ENCODE results near the gene CFAP20. TPM values are rescaled to one million over a fixed set of nuclear protein-coding genes. Genes with fewer than 3 reads are reported as not detected.
"Not testable (repeated sequence)": the region's sequence is repeated elsewhere in the genome, so short reads cannot be mapped to it uniquely, and the experiment has no call there.

CFAP20 gene
- polyA plus RNA-seq, 3 donors: 17.3 to 24.0 (median 18.8) TPM

DNA sequence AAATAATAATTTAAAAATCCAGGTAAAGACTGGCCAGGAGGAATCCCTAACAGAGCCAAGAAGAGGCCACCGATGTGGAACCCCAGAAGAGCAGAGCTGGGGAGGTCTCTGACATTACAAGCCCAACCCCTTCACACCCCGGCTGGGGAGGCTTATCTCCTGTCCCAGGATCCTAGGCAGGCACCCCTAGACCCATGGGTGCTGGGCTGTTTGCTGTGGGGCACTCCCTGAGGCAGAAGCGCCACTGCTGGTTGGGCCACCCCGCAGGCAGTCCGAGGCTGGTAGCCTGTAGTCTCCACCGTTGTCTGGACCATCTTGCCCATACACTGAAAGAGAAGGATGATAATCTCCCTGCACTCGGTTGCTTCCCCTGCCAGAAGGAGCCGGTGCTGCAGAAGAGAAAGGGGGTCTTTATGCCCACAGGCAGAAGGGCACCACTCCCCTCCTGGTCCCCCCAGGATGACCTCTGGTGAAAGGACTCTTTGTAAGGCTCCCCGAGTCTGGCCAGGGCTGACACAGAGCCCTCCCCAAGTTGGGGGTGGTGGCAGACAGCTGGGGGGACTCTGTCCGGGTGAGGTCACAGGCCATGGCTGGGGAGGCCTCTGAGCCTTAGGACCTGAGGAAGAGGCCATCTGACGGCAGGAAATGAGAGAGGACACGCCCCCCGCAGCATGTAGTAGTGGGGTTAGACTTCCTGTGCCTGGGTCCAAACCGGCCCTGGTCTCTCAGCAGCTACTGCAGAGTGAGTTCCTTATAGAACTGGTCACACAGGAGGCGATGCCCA is 34.2 kb downstream of the CFAP20 start:
- no peak overlapping the region for H3K4me2 ChIP-seq (replicated peaks; ENCODE audit: extremely low read depth, low read length, poor library complexity, severe bottlenecking)
- TF ChIP-seq, protein P1, sequence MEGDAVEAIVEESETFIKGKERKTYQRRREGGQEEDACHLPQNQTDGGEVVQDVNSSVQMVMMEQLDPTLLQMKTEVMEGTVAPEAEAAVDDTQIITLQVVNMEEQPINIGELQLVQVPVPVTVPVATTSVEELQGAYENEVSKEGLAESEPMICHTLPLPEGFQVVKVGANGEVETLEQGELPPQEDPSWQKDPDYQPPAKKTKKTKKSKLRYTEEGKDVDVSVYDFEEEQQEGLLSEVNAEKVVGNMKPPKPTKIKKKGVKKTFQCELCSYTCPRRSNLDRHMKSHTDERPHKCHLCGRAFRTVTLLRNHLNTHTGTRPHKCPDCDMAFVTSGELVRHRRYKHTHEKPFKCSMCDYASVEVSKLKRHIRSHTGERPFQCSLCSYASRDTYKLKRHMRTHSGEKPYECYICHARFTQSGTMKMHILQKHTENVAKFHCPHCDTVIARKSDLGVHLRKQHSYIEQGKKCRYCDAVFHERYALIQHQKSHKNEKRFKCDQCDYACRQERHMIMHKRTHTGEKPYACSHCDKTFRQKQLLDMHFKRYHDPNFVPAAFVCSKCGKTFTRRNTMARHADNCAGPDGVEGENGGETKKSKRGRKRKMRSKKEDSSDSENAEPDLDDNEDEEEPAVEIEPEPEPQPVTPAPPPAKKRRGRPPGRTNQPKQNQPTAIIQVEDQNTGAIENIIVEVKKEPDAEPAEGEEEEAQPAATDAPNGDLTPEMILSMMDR (IDR thresholded peaks at IDR 0.05): no peak
- H3K9me3 Mint-ChIP-seq: peaks cover 0 to 2% (median 0%) of the 10 kb centered on the region in 7 donors
- WGBS (ENCODE audit: insufficient coverage): 100% methylated on average over 3 of the region's 15 CpGs
- intact Hi-C loops (cut with micrococcal nuclease): loop anchor here in 1 of 2 donors (10.0 kb wide), 1 partner anchor 60 kb away; no protein-coding TSS in a partner anchor
- no peak overlapping the region for H2AFZ ChIP-seq (ENCODE audit: insufficient read depth, low read depth, low read length, poor library complexity, severe bottlenecking)
- no peak overlapping the region for H3K27ac ChIP-seq (ENCODE audit: low read depth in 1 of 2, low read length in 2 of 2)
- DNase-seq: no peak
- no peaks in the 10 kb centered on the region for H3K4me1 ChIP-seq (ENCODE audit: control insufficient read depth in 1 of 2, insufficient read depth in 2 of 2, low read length in 2 of 2)
- H3K9ac ChIP-seq (ENCODE audit: insufficient read depth, low read length, poor library complexity, severe bottlenecking): no peak overlapping the region
- H3K4me3 ChIP-seq (replicated peaks in 1 of 3; ENCODE audit: low read depth in 2 of 3, low read length in 3 of 3): no peak overlapping the region
- no peaks in the 10 kb centered on the region for H3K9me3 ChIP-seq (replicated peaks in 1 of 2; ENCODE audit: control insufficient read depth in 1 of 2, insufficient read depth in 1 of 2, low read length in 2 of 2)
- H3K36me3 ChIP-seq (replicated peaks in 1 of 2; ENCODE audit: control insufficient read depth in 1 of 2, insufficient read depth in 2 of 2, low read length in 2 of 2): no peaks in the 10 kb centered on the region
- H3K27me3 Mint-ChIP-seq (ENCODE audit: low read depth in 3 of 3): peaks cover 0 to 7% (median 3%) of the 10 kb centered on the region in 3 donors
- H3K79me2 ChIP-seq (ENCODE audit: insufficient read depth, low read length): no peaks in the 10 kb centered on the region
- H3K27me3 ChIP-seq (ENCODE audit: control insufficient read depth in 2 of 2, insufficient read depth in 2 of 2, low read length in 2 of 2): no peaks in the 10 kb centered on the region
- H3K4me1 Mint-ChIP-seq: peaks cover 8% of the 10 kb centered on the region
- H3K27ac Mint-ChIP-seq: peak overlapping the region in 1 of 7 donors; percentile 70
- H3K4me3 Mint-ChIP-seq: no peak overlapping the region
- no peaks in the 10 kb centered on the region for H4K20me1 ChIP-seq (ENCODE audit: insufficient read depth, low read length)
- no peaks in the 10 kb centered on the region for H3K36me3 Mint-ChIP-seq

DNA sequence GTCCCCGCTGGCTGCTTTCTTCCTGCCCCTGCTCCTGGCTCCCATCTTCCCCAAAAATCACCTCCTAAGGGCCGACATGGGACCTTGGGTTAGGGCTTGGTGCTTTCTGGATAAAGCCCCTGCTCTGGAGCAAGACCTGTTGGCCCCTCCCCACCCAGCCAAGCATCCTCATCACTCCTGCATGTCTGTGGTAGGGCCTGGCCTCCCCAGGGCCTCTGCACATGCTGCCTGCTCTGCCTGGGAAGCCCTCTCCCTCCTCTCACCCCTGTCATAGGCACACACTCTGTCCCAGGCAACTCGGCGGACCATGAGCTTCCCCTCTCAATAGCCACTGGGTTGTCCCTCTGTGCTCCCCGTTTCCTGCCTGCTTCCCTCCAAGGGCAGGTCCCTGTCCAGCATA is 35.2 kb downstream of the CFAP20 start:
- WGBS (ENCODE audit: insufficient coverage): 100% methylated on average over 1 of the region's 5 CpGs
- H3K4me3 ChIP-seq (replicated peaks in 1 of 3; ENCODE audit: low read depth in 2 of 3, low read length in 3 of 3): no peak overlapping the region
- H3K36me3 ChIP-seq (replicated peaks in 1 of 2; ENCODE audit: control insufficient read depth in 1 of 2, insufficient read depth in 2 of 2, low read length in 2 of 2): no peaks in the 10 kb centered on the region
- H3K4me2 ChIP-seq (replicated peaks; ENCODE audit: extremely low read depth, low read length, poor library complexity, severe bottlenecking): no peak overlapping the region
- no peak overlapping the region for H3K27ac ChIP-seq (ENCODE audit: low read depth in 1 of 2, low read length in 2 of 2)
- Mint-ChIP-seq H3K9me3 (no peaks in the 10 kb centered on the region), H3K27me3 (ENCODE audit: low read depth in 3 of 3) (peaks cover 0 to 7% (median 1%) of the 10 kb centered on the region in 3 donors), H3K27ac (no peak overlapping the region), H3K4me1 (peaks cover 9% of the 10 kb centered on the region), H3K36me3 (no peaks in the 10 kb centered on the region), H3K4me3 (no peak overlapping the region)
- no peak overlapping the region for H3K9ac ChIP-seq (ENCODE audit: insufficient read depth, low read length, poor library complexity, severe bottlenecking)
- DNase-seq: no peak
- no peak overlapping the region for H2AFZ ChIP-seq (ENCODE audit: insufficient read depth, low read depth, low read length, poor library complexity, severe bottlenecking)
- H3K4me1 ChIP-seq (ENCODE audit: control insufficient read depth in 1 of 2, insufficient read depth in 2 of 2, low read length in 2 of 2): no peaks in the 10 kb centered on the region
- H3K9me3 ChIP-seq (replicated peaks in 1 of 2; ENCODE audit: control insufficient read depth in 1 of 2, insufficient read depth in 1 of 2, low read length in 2 of 2): no peaks in the 10 kb centered on the region
- no peaks in the 10 kb centered on the region for H3K27me3 ChIP-seq (ENCODE audit: control insufficient read depth in 2 of 2, insufficient read depth in 2 of 2, low read length in 2 of 2)
- H4K20me1 ChIP-seq (ENCODE audit: insufficient read depth, low read length): no peaks in the 10 kb centered on the region
- intact Hi-C loops (cut with micrococcal nuclease): loop anchor here in 1 of 2 donors (10.0 kb wide), 1 partner anchor 61 kb away; no protein-coding TSS in a partner anchor
- TF ChIP-seq, protein P1 (IDR thresholded peaks at IDR 0.05): no peak
- H3K79me2 ChIP-seq (ENCODE audit: insufficient read depth, low read length): no peaks in the 10 kb centered on the region

DNA sequence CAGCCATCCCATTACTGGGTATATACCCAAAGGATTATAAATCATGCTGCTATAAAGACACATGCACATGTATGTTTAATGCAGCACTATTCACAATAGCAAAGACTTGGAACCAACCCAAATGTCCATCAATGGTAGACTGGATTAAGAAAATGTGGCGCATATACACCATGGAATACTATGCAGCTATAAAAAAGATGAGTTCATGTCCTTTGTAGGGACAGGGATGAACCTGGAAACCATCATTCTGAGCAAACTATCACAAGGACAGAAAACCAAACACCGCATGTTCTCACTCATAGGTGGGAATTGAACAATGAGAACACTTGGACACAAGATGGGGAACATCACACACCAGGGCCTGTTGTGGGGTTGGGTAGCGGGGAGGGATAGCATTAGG is 38.8 kb downstream of the CFAP20 start:
- H2AFZ ChIP-seq (ENCODE audit: insufficient read depth, low read depth, low read length, poor library complexity, severe bottlenecking); H3K9me3 ChIP-seq (replicated peaks in 1 of 2; ENCODE audit: control insufficient read depth in 1 of 2, insufficient read depth in 1 of 2, low read length in 2 of 2); H3K79me2 ChIP-seq (ENCODE audit: insufficient read depth, low read length); H3K9me3 Mint-ChIP-seq; H3K4me3 ChIP-seq (replicated peaks in 1 of 3; ENCODE audit: low read depth in 2 of 3, low read length in 3 of 3); DNase-seq; H3K27ac Mint-ChIP-seq; H3K9ac ChIP-seq (ENCODE audit: insufficient read depth, low read length, poor library complexity, severe bottlenecking); H3K27ac ChIP-seq (ENCODE audit: low read depth in 1 of 2, low read length in 2 of 2); H3K36me3 ChIP-seq (replicated peaks in 1 of 2; ENCODE audit: control insufficient read depth in 1 of 2, insufficient read depth in 2 of 2, low read length in 2 of 2); H4K20me1 ChIP-seq (ENCODE audit: insufficient read depth, low read length); H3K4me1 ChIP-seq (ENCODE audit: control insufficient read depth in 1 of 2, insufficient read depth in 2 of 2, low read length in 2 of 2); H3K36me3 Mint-ChIP-seq; H3K4me2 ChIP-seq (replicated peaks; ENCODE audit: extremely low read depth, low read length, poor library complexity, severe bottlenecking); H3K27me3 ChIP-seq (ENCODE audit: control insufficient read depth in 2 of 2, insufficient read depth in 2 of 2, low read length in 2 of 2); H3K4me3 Mint-ChIP-seq; H3K27me3 Mint-ChIP-seq (ENCODE audit: low read depth in 3 of 3); H3K4me1 Mint-ChIP-seq: not testable (repeated sequence)
- intact Hi-C loops (cut with micrococcal nuclease): loop anchor here in 1 of 2 donors (10.0 kb wide), 1 partner anchor 64 kb away; no protein-coding TSS in a partner anchor
- no CpG with 5 or more reads among the region's 3 CpGs for WGBS (ENCODE audit: insufficient coverage)

All from CD14-positive monocyte (primary cell).